GM20000 (cell line): Measurements from ENCODE around the gene BBS1.

Experiments used
- DNase-seq: peaks from one replicate; pipeline ENCODE4 v3.0.0; 2012; ENCODE audit warnings: low spot score
- CTCF ChIP-seq: IDR thresholded peaks from 2 replicates; pipeline ENCODE4 v1.5.1; 2012; ENCODE audit warnings: mild to moderate bottlenecking, control low read depth; ENCODE audit errors: extremely low read depth, missing control alignments

BBS1 gene

GRCh38 chr11:66467034-66467659 lies 43.3 kb upstream of the BBS1 start:
- DNase-seq, result peak; percentile 73
- TF ChIP-seq CTCF, result no peak

DNA sequence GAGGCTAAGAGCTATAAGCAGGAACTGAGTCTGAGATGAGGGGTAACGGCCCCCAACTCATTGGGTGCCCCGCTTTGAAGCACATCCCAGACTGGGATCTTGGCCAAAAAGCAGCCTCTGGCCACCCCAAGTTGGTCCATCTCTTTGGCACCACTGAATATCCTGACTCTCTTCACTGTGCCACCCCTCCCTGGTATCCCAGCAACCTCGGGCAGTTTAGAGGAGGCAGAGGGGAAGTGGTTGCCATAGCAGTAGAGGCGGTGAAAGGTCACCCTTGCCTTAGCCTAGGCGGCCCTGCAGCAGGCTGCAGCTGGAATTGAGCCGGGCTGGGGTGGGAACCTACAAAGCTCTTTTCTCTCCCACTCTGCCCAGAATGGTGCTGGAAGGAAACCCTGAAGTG lies 42.7 kb upstream of the BBS1 start:
- TF ChIP-seq CTCF, result no peak
- no peak for DNase-seq

DNA sequence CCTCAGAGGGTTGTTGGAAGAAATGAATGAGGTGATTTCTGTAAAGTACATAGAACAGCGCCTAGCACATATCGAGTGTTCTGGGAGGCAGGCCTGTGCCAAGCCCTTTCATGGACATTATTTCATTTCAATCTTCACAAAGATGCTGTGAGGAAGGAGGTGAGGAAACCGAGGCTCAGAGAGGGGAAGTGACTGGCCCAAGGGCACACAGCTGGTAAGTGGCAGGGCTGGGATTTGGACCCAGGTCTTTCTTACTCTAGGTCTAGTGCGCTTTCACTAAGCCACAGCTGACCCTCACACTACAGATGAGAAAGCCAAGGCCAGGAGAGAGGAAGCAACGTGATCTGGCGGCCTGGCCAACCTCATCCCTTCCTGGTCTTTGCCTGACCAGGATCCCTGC lies 41.7 kb upstream of the BBS1 start:
- DNase-seq, result no peak
- no peak for TF ChIP-seq CTCF

- TF ChIP-seq CTCF, result no peak
- DNase-seq, result no peak
These were observed 41.0 kb upstream of the BBS1 start for GRCh38 chr11:66469441-66469840.

GRCh38 chr11:66470015-66470414 lies 40.4 kb upstream of the BBS1 start:
- DNase-seq, result no peak
- TF ChIP-seq CTCF, result no peak

DNA sequence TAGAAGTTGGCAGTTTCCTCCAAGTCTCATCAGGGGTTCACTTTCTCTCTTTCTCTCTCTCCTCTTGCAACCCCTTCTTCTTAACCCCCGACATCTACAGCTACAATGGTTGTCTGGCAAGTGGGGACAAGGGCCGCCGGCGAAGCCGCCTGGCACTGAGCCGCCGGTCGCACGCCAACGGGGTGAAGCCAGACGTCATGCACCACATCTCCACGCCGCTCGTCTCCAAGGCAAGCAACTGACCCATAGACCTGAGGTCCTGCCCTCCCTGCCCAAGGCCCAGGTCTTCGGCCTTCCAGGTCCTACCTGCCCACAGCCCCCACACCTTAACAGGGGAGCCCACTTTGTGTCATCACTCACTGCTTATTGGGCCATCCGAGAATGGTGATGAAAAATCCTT lies 39.3 kb upstream of the BBS1 start:
- DNase-seq, result no peak
- TF ChIP-seq CTCF, result no peak

- no peak for TF ChIP-seq CTCF
- DNase-seq, result no peak
These were observed 38.4 kb upstream of the BBS1 start for GRCh38 chr11:66472054-66472453.
